Natural killer cell (primary cell): ENCODE measurements around the gene SYNGR1. TPM values are rescaled to one million over a fixed set of nuclear protein-coding genes. Genes with fewer than 3 reads are reported as not detected.
A peak's percentile ranks its signal among the peaks of the same experiment; 100 is the strongest.

Experiments used
- ATAC-seq, 3 donors: fragments of 150-1000 bp in 2 of 3; fragments of 200-7000 bp in 1 of 3; cut with Tn5 transposase; 1 replicate in 1 of 3; 2 replicates in 2 of 3; pipeline ENCODE4 v1.10.0; 2021; ENCODE audit warnings: mild to moderate bottlenecking in 2 of 3, moderate library complexity in 2 of 3
- DNase-seq, 2 donors: peaks; one replicate each; pipeline versions ENCODE4 v3.0.0 to v3.0.0-alpha.2; 2013 to 2021; ENCODE audit warnings: mixed read lengths in 1 of 2
- H3K27ac ChIP-seq: one replicate; pipeline ENCODE4 v1.5.1; 2013; ENCODE audit warnings: mild to moderate bottlenecking, low read length
- H3K27me3 ChIP-seq: one replicate; pipeline ENCODE4 v1.6.1; 2013; ENCODE audit warnings: low read length; ENCODE audit not compliant: control insufficient read depth, insufficient read depth
- H3K36me3 ChIP-seq: one replicate; pipeline ENCODE4 v1.6.1; 2013; ENCODE audit warnings: low read length; ENCODE audit not compliant: control insufficient read depth, insufficient read depth
- H3K4me1 ChIP-seq: one replicate; pipeline ENCODE4 v1.6.1; 2013; ENCODE audit warnings: low read length; ENCODE audit not compliant: control insufficient read depth, insufficient read depth
- H3K4me3 ChIP-seq: one replicate; pipeline ENCODE4 v1.5.1; 2013; ENCODE audit warnings: low read length
- H3K9me3 ChIP-seq: one replicate; pipeline ENCODE4 v1.6.1; 2013; ENCODE audit warnings: low read length; ENCODE audit not compliant: control insufficient read depth, insufficient read depth
- H3K27ac Mint-ChIP-seq, 2 donors: one replicate each; pipeline ENCODE4 v1.8.0; 2022; ENCODE audit warnings: mild to moderate bottlenecking in 2 of 2, mixed read lengths in 2 of 2, moderate library complexity in 1 of 2
- H3K27me3 Mint-ChIP-seq, 2 donors: one replicate each; pipeline ENCODE4 v1.8.0; 2022; ENCODE audit warnings: low read depth in 2 of 2, mixed read lengths in 2 of 2
- H3K36me3 Mint-ChIP-seq: one replicate; pipeline ENCODE4 v1.8.0; 2022; ENCODE audit warnings: mixed read lengths
- H3K4me1 Mint-ChIP-seq, 2 donors: one replicate each; pipeline ENCODE4 v1.8.0; 2022; ENCODE audit warnings: mixed read lengths in 2 of 2
- H3K4me3 Mint-ChIP-seq: one replicate; pipeline ENCODE4 v1.8.0; 2022; ENCODE audit warnings: mild to moderate bottlenecking, moderate library complexity, mixed read lengths
- H3K9me3 Mint-ChIP-seq, 2 donors: one replicate each; pipeline ENCODE4 v1.8.0; 2022; ENCODE audit warnings: mixed read lengths in 2 of 2
- CTCF ChIP-seq: fragments of 200-600 bp; IDR thresholded peaks from one replicate; pipeline ENCODE4 v1.8.0; 2022; ENCODE audit warnings: antibody characterized with exemption
- WGBS: methylation state at CpG from one replicate; pipeline ENCODE4 v1.1.7; 2013; ENCODE audit warnings: missing lambda C conversion rate; ENCODE audit not compliant: insufficient coverage; 5-methylcytosine and 5-hydroxymethylcytosine counted together
- intact Hi-C: fragments of 100-400 bp; cut with micrococcal nuclease; formaldehyde crosslinking; loops from one replicate; pipeline ENCODE4 v1.14.2; 2022
- total RNA-seq, 4 donors: library from RNA; stranded (reverse); fragments of 120-200 nt in 1 of 4; gene quantifications; one replicate each; pipeline versions ENCODE4 v1.2.3 to v1.2.4, GENCODE V29; 2013 to 2022

The SYNGR1 gene
- total RNA-seq, 3 donors from 2014 or later (not counting 1 experiment from before 2014, with no cell fraction given): 30.3 to 35.7 (median 31.3) TPM

DNA sequence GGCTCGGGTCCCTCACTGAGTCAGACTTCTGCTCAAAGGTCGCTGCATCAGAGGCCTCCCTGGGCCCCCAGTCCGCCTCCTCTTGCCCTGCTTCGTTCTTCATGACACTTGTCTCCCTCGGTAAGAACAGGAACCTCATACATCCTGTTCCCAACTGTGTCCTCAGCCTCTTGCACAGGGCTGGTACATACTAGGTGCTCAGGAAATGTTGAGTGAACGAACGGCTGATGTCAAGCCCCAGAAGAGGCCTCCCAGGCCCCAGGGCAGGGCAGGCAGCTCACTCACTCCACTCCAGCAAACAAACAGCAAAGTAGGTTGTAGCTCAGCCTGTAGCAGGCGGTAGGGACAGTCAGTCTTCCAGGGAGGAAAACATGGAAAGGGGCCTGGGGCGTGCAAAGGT is 17.2 kb downstream of the SYNGR1 start:
- WGBS: 41% methylated on average over 9 of the region's 9 CpGs
- no peaks in the 10 kb centered on the region for H3K36me3 Mint-ChIP-seq

DNA sequence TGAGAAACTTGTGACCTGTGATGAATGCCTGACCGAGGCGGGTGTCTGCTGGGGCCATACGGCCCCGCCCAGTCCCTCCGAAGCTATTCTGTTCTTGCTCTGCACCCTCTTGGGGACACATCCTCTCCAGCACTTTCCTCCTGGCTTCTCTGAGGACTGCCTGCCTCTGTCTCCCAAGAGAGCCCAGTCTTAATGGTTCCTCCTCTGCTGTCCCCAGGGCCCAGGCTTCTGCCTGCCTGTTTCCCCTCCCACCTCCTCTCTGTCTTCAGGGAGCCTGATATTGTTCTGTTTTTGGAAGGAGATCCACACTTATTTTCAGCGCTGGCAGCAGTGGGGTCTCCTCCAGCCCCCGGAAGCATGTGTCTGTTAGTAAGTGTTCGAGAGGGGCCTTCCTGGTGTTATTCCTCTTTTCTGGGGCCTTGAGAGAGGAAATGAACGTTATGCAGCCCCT is 18.7 kb downstream of the SYNGR1 start:
- H3K27ac Mint-ChIP-seq: no peak overlapping the region
- H3K27me3 Mint-ChIP-seq: no peaks in the 10 kb centered on the region
- no peaks in the 10 kb centered on the region for H3K9me3 Mint-ChIP-seq
- H3K4me1 Mint-ChIP-seq: peaks cover 1 to 30% of the 10 kb centered on the region in 2 donors
- H3K4me1 ChIP-seq: peaks cover 17% of the 10 kb centered on the region
- H3K9me3 ChIP-seq: peaks cover 3% of the 10 kb centered on the region
- DNase-seq: no peak
- intact Hi-C loops: no loop called here
- no peaks in the 10 kb centered on the region for H3K36me3 ChIP-seq
- H3K4me3 Mint-ChIP-seq: no peak overlapping the region
- H3K27ac ChIP-seq: no peak overlapping the region
- H3K4me3 ChIP-seq: no peak overlapping the region
- no peak for ATAC-seq
- 44% methylated on average over 9 of the region's 9 CpGs for WGBS
- H3K36me3 Mint-ChIP-seq: no peaks in the 10 kb centered on the region
- no peak for TF ChIP-seq CTCF
- no peaks in the 10 kb centered on the region for H3K27me3 ChIP-seq

More for the DNA sequence above, 17.2 kb downstream of the SYNGR1 start:
- DNase-seq: no peak
- Histone ChIP-seq H3K27me3 (no peaks in the 10 kb centered on the region), H3K36me3 (no peaks in the 10 kb centered on the region), H3K4me3 (no peak overlapping the region), H3K4me1 (peaks cover 17% of the 10 kb centered on the region), H3K27ac (no peak overlapping the region), H3K9me3 (peaks cover 3% of the 10 kb centered on the region)
- no peaks in the 10 kb centered on the region for H3K27me3 Mint-ChIP-seq
- H3K27ac Mint-ChIP-seq: peak overlapping the region; percentile 47 to 51
- TF ChIP-seq CTCF: no peak
- H3K4me1 Mint-ChIP-seq: peaks cover 6 to 40% of the 10 kb centered on the region in 2 donors
- no peaks in the 10 kb centered on the region for H3K9me3 Mint-ChIP-seq
- no peak for ATAC-seq
- no peak overlapping the region for H3K4me3 Mint-ChIP-seq
- intact Hi-C loops: no loop called here

DNA sequence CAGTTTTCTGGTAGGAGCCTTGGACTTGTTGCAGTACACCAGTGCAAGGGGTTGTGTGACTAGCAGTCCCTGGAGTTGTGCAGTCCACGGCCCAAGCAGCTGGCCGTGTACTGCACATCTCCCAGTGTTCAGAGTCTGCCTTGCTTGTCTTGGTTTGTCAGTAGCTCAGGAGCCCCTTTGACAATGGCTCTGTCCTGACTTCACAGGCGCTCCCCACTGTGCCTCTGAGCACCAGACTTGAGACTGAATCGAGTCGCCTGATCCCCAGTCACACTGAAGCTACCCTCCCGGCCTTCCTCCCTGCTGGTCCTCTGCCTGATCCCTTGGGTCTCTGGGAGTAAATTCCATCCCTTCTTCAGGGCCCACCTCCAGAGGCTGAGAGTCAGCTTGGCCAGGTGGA is 19.4 kb downstream of the SYNGR1 start:
- WGBS: 91% methylated on average over 6 of the region's 6 CpGs
- ATAC-seq (no peak), DNase-seq (no peak)
- no peaks in the 10 kb centered on the region for H3K27me3 ChIP-seq
- H3K4me1 ChIP-seq: peaks cover 17% of the 10 kb centered on the region
- H3K4me3 ChIP-seq: no peak overlapping the region
- Mint-ChIP-seq H3K27me3 (no peaks in the 10 kb centered on the region), H3K27ac (no peak overlapping the region), H3K4me3 (no peak overlapping the region), H3K9me3 (no peaks in the 10 kb centered on the region), H3K36me3 (no peaks in the 10 kb centered on the region), H3K4me1 (peaks cover 0 to 26% of the 10 kb centered on the region in 2 donors)
- H3K9me3 ChIP-seq: peaks cover 3% of the 10 kb centered on the region
- intact Hi-C loops: no loop called here
- H3K36me3 ChIP-seq: no peaks in the 10 kb centered on the region
- H3K27ac ChIP-seq: no peak overlapping the region
- no peak for TF ChIP-seq CTCF

GRCh38 chr22:39369586-39369985 is 19.8 kb downstream of the SYNGR1 start:
- no peak overlapping the region for H3K27ac Mint-ChIP-seq
- WGBS: 74% methylated on average over 3 of the region's 3 CpGs
- DNase-seq (no peak), ATAC-seq (no peak)
- TF ChIP-seq CTCF: no peak
- H3K4me3 Mint-ChIP-seq: no peak overlapping the region
- Histone ChIP-seq H3K4me3 (no peak overlapping the region), H3K4me1 (peaks cover 17% of the 10 kb centered on the region), H3K9me3 (peaks cover 3% of the 10 kb centered on the region), H3K27me3 (no peaks in the 10 kb centered on the region), H3K36me3 (no peaks in the 10 kb centered on the region), H3K27ac (no peak overlapping the region)
- peaks cover 0 to 22% of the 10 kb centered on the region in 2 donors for H3K4me1 Mint-ChIP-seq
- no peaks in the 10 kb centered on the region for H3K9me3 Mint-ChIP-seq
- H3K27me3 Mint-ChIP-seq: no peaks in the 10 kb centered on the region
- intact Hi-C loops: no loop called here
- no peaks in the 10 kb centered on the region for H3K36me3 Mint-ChIP-seq
